OCI-M1 (cell line): ENCODE data around the gene ZNF804B.

Experiments
- DNase-seq: peaks from one replicate; lab custom pipeline; 2025; lab: John Stamatoyannopoulos, UW

ZNF804B gene

DNA sequence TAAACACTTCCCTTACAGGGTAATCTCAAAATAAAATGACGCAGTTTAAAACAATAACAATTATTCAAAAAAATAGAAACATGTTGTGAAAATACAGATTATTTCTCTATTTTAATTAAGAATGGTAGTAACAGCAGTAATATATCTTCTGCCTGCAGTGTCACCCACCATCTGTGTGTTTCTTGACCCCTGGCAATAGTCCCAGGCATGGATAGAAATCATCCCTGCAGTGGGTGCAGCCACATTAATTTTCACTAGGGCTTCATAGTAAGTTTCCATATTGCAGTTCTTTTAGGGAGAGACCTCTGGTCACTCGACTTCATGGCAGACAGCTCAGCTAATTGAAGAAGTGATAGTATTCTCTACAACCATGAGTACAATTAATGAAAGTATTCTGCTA is 506.1 kb downstream of the ZNF804B start:
- DNase-seq = no peak

DNA sequence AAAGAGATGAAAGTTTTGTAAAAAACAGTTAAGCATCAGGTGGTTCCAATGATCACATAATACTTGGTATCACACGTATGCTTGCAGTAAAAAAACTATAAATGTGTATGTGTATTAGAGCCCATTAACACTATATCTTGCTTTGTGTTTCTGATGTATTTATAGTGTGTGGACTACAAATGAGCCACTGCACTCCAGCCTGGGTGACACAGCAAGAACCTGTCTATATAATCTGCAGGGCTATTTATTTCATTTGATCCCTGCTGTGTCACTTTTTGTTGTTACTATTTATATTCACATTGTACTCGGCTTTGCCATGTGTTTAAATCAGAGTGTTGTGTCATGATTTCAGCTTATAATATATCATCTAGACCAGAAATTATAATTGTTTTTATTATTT is 523.8 kb downstream of the ZNF804B start:
- DNase-seq = no peak

DNA sequence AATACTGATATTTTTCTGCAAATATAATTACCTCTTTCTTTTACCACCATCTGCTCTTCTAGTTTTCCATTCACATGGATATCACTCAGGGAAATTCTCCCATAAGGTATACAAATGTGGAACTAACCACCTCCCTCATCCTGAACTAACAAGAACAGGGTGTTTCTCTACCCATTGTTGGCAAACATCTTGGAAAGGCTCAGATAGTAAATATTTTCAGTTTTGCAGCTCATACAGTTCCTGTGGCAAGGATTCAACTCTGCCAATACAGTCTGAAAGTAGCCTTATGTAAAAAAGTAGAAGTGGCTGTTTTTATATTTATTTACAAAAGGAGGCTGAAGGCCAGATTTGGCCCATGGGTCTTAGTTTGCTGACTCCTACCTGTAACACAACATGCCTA is 549.0 kb downstream of the ZNF804B start:
- no peak for DNase-seq

DNA sequence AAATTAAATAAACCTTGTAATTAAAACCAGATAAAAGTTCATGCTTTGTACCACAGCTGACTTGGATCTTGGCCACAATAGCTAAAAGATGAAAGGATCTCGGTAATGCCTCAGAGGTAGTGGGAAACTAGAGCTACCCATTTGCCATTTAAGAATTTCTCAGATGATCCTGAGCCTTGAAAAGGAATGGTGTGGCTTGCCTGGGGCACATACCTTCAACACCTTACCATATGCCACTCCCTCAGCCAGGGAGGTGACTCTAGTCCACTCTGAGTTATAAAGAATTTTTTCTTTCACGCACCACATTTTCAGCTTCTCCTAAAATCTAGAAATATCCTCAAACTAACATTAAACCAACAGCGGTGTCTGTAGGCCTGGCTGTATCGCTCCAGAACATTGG is 552.4 kb downstream of the ZNF804B start:
- DNase-seq = no peak

DNA sequence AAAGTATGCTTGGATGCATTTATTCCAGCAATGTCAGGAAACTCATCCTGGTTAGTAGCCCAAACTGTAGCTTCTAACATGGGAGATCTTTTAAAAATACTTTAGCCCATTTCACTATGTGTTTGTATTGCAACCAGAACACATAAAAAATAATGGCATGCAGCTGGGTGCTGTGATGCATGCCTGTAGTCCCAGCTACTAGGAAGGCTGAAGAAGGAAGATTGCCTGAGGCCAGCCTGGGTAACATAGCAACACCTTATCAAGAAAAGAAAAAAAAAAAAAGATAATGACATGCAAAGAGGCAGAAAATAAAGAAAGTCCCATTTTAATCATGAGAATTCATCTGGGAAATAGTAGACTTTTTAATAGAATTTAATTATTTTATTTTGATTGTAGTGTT is 553.1 kb downstream of the ZNF804B start:
- DNase-seq = peak; percentile 7

DNA sequence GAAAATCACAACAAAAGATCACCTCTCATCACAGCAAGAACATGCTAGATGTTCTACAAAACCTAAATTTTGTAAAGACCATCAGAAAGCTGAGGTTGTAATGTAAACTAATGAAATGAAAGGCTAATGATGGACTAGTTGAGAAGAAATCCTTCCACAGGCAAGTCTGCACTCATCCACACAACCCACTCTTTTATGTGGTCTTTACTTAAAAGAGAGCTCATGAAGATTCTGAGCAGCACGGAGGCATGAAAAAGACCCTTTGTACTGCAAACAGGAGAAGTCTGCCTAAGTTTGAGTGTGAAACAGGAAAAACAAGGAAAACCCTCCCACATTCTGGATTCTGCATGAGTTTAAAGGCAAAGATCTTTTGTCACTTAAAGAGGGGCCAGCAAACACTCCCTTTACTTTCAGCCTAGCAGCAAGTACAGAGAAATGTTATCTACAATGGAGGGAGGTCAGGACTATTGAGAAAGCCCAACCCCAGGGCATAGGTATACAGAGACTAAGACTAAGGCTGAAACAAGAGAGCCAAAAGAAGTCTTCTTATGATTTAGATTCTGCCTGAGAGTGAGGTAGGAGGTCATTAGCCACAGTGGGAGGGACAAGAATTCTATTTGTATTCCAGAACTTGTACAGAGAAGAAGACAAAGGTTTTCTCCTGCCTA is 557.2 kb downstream of the ZNF804B start:
- DNase-seq = no peak

DNA sequence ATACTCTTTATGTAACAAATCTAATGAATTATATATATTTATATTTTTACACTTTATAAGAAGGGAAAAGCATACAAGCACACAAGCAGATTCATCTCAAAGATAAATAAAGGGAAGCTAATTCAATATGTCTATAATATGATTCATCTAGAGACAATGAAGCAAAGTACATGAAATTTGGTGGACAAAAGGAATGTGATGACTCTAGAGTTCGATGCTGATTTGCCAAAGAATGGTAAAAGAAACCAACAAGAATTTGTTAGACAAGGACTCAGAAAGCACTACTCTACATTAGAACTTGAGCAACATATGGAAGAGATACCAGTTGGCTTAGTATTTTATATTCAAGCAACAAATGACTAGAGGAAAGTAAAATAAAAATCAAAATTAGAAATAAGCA is 572.5 kb downstream of the ZNF804B start:
- DNase-seq = no peak

DNA sequence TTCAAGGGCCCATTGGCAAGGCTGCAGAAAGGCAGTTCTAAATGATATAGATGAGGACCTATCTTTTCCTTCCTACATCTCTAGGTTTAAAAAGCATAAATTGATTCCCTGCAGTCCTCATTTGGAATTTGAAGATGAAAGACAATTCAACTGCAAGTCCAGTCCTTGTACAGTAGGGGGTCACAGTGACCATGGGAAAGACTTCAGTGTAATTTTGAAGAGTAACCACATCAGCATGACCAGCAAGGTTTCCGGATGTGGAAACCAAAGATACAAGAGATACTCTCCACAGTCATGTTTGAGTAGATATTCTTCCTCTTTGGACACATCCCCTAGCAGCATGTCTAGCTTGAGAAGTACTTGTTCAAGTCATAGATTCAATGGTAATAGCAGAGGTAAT is 575.3 kb downstream of the ZNF804B start:
- peak; percentile 89 for DNase-seq

DNA sequence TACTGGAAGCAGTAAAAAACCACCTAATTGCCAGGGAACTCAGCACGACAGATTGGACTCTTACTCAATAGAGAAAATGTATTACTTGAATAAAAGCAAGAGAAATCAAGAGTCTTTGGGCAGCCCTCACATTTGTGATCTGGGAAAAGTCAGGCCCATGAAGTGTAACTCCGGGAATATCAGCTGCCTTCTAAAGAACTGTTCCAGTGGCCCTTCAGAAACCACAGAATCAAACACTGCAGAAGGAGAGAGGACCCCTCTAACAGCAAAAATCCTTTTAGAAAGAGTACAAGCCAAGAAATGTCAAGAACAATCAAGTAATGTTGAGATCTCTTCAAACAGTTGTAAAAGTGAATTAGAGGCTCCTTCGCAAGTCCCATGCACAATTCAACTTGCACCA is 576.0 kb downstream of the ZNF804B start:
- DNase-seq = no peak

DNA sequence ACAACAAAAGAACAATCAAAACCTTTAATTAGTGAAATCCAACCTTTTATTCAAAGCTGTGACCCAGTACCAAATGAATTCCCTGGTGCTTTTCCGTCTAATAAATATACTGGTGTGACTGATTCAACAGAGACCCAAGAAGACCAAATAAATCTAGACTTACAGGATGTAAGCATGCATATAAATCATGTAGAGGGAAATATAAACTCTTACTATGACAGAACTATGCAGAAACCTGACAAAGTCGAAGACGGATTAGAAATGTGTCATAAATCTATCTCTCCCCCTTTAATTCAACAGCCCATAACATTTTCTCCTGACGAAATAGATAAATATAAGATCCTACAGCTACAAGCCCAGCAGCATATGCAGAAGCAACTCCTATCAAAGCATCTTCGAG is 576.6 kb downstream of the ZNF804B start:
- DNase-seq = no peak

DNA sequence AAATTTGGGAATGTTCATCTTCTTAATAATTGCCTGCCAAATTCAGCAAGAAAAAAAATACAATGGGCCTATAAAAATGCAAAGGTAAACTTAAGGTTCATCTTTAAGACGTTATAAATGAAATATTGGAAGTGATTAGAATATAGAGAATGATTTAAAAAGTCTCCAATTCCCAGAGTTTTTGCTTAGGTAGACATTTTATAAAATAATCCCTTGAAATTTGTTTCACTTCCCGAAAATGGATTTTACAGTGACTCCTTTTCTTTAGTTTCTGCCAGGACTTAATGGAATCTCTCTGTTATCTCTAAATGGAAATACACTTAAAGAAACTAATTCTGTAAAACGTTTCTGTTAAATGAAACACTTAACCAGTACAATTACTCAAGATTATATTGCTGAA is 580.2 kb downstream of the ZNF804B start:
- DNase-seq = no peak

DNA sequence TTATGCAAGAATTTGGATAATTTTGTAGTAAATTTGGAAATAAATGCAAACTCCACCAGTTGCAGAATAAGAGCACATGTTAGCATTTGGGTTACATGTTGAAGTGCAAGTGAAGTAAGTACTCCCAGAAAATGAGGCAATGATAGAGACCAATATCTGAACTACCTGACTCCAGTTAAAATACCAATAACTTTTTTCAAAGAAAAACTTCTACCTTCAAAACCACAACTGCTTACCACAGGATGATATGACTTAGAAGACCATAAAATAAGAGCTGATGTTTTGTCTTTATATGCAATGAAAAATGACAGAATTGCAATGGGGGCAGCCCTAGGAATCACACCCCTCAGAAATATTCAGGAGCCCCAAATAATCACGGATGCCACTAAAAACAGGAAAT is 597.6 kb downstream of the ZNF804B start:
- no peak for DNase-seq

DNA sequence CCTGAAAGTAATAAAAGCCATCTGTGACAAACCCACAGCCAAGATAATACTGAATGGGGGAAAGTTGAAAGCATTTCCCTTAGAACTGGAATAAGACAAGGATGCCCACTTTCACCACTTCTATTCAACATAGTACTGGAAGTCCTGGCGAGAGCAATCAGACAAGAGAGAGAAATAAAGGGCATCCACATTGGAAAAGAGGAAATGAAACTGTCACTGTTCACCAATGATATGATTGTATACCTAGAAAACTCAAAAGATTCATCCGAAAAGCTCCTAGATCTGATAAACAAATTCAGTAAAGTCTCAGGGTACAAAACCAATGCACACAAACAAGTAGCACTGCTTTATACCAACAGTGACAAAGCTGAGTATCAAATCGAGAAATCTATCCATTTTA is 617.7 kb downstream of the ZNF804B start:
- peak; percentile 44 for DNase-seq

DNA sequence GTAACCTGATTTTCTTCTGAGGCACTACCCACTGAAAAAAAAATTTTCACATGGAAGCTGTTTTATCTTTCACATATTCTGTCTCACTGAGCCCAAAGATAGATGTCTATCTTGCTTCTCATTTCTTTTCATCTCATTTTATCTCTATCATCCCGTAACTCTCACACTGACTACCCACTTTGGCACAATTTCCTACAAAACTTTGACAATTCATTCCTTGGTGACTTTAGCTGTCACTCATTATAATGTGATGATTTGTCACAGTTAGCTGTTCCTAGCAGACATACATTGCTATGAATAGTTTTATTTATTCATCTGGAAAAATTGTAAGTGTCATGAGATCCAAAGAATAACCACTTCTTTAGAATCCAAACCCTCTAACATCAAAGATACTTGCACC is 625.9 kb downstream of the ZNF804B start:
- DNase-seq = no peak
